Epithelial cell of esophagus (primary cell): ENCODE results near the gene HRCT1.
"Not testable (repeated sequence)": the region's sequence is repeated elsewhere in the genome, so short reads cannot be mapped to it uniquely, and the experiment has no call there.

Experiments
- DNase-seq: peaks from one replicate; pipeline ENCODE4 v3.0.0; 2010; ENCODE audit warnings: low read depth
- H3K4me3 ChIP-seq: 2 replicates; pipeline ENCODE4 v1.5.1; 2011; ENCODE audit warnings: mild to moderate bottlenecking, low read length, control low read depth
- TF ChIP-seq, protein P1 (sequence below): IDR thresholded peaks from 2 replicates; pipeline ENCODE4 v1.5.1; 2011; ENCODE audit warnings: low read depth, mild to moderate bottlenecking, low read length, control low read depth, inconsistent platforms; ENCODE audit not compliant: insufficient read depth; ENCODE audit errors: missing control alignments

The HRCT1 gene

DNA sequence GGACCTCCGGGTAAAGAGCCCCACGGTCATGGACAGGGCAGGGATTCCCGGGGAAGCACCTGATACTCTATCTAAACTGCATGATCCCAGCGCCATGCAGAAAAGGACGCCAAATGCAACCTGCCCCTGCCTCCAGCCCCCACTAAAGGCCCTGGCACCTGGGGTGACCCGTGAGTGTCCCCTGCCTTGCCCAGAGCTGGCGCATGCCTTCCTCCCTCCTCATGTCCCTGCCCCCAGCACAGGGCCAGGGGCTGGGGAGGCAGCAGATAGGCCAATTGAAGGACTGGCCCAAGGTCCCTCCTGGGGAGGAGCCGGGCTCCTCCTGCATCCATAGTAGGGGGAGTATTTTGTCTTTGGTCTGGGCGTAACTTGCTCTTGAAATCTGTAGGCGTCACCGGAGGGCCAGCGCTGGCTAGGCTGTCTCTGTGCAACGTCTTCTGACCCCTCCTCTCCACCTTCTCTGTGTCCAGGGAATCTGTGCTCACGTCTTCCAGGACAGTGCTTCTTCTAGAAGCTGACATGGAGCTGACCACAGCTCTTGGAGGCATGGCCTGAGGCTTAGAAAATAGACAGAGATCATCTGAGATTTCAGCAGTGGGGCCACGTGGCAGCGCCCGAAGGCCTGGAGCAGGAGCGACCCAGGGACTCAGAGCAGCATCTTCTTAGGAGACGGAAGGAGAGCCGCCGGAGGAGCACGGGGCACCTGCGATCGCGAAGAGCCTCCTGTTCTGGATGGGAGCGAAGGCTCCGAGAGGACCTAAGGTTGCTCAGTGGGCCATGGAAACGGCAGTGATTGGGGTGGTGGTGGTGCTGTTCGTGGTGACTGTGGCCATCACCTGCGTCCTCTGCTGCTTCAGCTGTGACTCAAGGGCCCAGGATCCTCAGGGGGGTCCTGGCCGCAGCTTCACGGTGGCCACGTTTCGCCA is 3.9 kb downstream of the HRCT1 start:
- no peak for DNase-seq
- H3K4me3 ChIP-seq: no peak overlapping the region
- TF ChIP-seq, protein P1, sequence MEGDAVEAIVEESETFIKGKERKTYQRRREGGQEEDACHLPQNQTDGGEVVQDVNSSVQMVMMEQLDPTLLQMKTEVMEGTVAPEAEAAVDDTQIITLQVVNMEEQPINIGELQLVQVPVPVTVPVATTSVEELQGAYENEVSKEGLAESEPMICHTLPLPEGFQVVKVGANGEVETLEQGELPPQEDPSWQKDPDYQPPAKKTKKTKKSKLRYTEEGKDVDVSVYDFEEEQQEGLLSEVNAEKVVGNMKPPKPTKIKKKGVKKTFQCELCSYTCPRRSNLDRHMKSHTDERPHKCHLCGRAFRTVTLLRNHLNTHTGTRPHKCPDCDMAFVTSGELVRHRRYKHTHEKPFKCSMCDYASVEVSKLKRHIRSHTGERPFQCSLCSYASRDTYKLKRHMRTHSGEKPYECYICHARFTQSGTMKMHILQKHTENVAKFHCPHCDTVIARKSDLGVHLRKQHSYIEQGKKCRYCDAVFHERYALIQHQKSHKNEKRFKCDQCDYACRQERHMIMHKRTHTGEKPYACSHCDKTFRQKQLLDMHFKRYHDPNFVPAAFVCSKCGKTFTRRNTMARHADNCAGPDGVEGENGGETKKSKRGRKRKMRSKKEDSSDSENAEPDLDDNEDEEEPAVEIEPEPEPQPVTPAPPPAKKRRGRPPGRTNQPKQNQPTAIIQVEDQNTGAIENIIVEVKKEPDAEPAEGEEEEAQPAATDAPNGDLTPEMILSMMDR: no peak

DNA sequence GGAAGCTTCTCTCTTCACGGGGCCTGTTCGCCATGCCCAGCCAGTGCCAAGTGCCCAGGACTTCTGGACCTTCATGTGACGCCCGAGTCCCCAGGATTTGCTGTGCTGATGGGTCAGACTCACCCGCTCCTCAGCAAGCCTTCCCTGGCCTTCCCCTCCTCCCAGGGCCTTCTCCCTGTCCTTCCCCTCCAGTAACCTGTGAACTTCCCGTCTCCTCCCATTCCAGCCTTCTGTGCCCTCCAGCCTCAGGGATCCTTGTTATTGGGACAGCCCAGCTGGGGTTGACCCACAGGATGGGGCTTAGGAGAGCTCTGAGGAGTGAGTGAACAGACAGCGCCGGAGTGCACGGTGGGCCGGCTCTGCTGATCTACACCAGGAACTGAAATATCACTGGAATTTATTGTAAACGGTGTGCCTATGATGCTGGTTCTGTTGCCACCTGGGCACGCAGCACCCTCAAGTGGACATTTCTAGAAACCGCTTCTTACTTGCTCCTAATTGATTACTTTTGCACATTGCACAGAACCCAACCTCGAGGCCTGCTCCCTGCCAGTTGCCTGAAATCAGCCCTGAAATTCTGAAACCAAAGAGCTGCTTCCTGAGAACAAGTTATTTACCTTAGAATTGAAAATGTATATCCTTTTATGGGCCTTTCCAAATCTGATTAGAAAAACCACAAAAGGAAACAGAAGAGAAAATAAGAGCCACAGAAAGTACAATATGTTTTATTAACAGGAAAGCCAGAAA is 4.8 kb downstream of the HRCT1 start:
- no peak overlapping the region for H3K4me3 ChIP-seq
- peak; percentile 78 for DNase-seq
- TF ChIP-seq, protein P1: peak; percentile 77

DNA sequence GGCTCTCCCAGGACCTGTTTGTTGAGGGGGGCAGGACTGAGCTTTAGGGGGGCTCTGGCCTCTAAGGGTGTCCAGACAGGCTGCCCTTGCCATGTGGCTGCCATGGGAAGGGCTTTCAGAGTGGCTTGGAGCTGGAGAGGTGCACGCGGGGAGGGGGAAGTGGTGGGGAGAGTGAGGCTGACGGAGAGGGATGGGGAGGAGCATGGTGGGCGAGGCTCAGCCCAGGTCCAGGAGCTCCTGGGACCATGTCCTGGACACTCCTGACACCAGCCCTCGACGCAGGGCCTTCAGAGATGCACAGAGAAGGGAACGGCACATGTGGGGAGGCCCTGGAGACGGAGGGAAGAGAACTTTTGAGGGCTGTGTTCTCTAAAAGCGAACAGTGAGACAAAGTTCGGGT is 5.7 kb downstream of the HRCT1 start:
- no peak overlapping the region for H3K4me3 ChIP-seq
- TF ChIP-seq, protein P1: no peak
- no peak for DNase-seq

DNA sequence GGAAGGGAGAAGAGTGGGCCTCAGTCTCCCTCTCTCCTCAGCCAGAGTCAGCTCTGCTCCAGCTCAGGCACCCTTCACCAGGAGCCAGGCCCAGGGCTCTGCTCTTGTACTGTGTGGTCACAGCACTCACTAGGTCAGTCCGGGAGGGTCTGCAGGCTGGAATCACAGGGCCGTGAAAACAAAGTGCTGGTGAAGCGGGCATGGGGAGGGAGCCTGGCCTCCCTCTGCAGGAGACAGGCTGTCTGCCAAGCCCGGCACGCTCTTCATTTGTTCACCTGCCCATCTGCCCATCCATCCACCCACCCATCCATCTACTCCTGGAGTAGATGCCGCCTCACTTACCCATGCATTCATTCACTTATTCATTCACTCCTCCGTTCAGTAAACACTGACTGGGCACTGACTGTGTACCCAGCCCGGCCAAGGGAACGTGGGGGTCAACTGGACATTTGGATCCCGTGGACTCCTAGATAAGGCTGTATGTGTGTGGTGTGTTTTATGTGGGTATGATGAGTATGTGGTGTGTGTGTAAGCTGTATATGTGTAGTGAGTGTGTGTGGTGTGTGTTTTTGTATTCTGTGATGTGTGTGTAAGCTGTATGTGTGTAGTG is 6.9 kb downstream of the HRCT1 start:
- no peak for DNase-seq
- H3K4me3 ChIP-seq: no peak overlapping the region
- TF ChIP-seq, protein P1: no peak

DNA sequence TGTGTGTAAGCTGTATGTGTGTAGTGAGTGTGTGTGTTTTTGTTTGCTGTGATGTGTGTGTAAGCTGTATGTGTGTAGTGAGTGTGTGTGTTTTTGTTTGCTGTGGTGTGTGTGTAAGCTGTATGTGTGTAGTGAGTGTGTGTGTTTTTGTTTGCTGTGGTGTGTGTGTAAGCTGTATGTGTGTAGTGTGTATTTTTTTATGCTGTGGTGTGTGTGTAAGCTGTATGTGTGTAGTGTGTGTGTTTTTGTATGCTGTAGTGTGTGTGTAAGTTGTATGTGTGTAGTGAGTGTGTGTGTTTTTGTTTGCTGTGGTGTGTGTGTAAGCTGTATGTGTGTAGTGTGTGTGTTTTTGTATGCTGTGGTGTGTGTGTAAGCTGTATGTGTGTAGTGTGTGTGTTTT is 7.4 kb downstream of the HRCT1 start:
- DNase-seq: not testable (repeated sequence)

DNA sequence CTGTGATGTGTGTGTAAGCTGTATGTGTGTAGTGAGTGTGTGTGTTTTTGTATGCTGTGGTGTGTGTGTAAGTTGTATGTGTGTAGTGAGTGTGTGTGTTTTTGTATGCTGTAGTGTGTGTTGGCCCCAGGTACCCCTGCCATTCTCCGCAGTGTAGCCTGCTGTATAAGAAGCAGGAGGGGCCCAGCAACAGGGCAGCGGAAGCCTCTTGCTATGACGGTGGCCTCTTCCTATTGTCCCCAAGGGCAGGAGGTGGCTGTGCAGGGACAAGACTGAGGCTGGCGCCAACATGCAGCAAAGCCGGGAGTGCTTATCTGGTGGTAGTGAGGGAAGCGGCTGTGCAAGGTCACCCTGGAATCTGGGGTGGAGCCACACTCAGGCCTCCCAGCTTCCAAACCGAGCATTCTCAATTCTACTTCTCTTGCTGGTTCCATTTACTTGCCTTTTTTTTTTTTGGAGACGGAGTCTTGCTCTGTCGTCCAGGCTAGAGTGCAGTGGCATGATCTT is 8.4 kb downstream of the HRCT1 start:
- peak; percentile 18 for DNase-seq
- TF ChIP-seq, protein P1: no peak
- H3K4me3 ChIP-seq: no peak overlapping the region

More for the DNA sequence above, 7.4 kb downstream of the HRCT1 start:
- not testable (repeated sequence) for H3K4me3 ChIP-seq

DNA sequence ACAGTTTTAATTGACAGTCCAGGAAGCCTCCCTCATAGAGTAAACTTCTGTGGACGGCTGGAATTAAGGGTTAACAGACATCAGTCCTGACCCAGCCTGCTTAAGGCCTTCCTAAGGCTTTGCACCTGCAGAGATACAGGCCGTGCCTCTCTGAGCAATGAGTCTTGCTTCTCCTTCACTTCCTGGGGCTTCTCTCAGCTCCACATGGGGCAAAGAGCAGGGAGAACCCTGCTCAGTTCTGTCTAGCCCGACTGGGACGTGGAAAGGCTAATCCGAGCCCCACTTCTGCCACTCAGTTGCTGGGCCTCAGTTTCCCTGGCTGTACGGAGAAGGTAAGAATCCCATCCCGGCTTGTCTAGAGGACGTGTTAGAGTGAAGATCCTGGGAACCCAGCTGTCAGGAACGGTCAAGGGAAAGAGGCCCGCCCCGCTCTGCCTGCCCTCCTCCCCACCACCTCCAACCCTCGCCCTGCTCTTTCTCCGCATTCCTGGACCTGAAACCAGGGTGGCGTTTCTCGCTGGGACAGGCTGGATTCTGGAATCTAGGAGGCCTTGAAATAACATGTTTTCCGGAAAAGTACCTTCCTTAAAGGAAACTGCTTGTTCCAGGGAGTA is 9.8 kb downstream of the HRCT1 start:
- no peak for DNase-seq
- no peak overlapping the region for H3K4me3 ChIP-seq
- TF ChIP-seq, protein P1: no peak
